MM.1S (cell line): Measurements from ENCODE around the gene TMEM167B.

Experiments
- EZH2 ChIP-seq: fragments of 300-600 bp; sonication (generic); optimal IDR thresholded peaks from 2 replicates; pipeline ENCODE3; 2017; ENCODE audit warnings: low read depth, mild to moderate bottlenecking, antibody characterized with exemption, low read length, mixed read lengths
- TF ChIP-seq, protein P1 (sequence below): fragments of 300-600 bp; sonication (generic); IDR thresholded peaks from 2 replicates; pipeline ENCODE4 v1.5.1; 2016; ENCODE audit warnings: antibody characterized with exemption, low read length, mixed read lengths

DNA sequence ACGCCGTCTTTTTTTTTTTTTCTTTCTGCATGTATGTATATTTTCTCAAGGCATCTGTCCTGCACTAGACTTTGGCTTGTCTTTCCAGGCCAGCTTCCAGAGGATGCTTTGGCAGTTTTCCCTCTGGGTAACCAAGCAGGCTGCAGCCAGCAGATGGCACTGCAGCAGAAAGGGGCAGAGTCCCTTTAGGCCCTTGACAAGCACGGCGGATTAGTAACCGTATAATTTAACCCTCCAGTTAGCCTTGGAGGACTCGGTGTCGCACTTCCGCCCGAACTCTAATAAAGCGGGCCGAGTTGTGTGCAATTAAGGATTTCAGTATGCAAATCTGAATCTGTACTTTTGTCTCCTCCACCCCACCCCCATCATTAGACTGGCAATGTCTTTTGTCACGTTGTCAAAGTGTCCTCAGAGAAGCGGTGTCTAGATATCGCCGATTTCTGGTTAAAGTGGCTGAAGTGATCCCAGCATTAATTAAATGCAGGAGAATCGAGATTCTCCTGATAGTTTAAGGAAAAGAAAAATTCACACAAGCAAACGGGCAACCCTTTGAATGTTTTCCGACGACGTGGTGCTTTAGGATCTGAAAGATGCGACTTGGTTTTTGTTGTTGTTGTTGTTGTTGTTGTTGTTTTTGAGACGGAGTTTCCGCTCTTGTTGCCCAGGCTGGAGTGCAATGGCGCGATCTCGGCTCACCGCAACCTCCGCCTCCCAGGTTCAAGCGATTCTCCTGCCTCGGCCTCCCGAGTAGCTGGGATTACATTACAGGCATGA is 1.1 kb upstream of the TMEM167B start:
- no peak for TF ChIP-seq EZH2
- TF ChIP-seq, protein P1, sequence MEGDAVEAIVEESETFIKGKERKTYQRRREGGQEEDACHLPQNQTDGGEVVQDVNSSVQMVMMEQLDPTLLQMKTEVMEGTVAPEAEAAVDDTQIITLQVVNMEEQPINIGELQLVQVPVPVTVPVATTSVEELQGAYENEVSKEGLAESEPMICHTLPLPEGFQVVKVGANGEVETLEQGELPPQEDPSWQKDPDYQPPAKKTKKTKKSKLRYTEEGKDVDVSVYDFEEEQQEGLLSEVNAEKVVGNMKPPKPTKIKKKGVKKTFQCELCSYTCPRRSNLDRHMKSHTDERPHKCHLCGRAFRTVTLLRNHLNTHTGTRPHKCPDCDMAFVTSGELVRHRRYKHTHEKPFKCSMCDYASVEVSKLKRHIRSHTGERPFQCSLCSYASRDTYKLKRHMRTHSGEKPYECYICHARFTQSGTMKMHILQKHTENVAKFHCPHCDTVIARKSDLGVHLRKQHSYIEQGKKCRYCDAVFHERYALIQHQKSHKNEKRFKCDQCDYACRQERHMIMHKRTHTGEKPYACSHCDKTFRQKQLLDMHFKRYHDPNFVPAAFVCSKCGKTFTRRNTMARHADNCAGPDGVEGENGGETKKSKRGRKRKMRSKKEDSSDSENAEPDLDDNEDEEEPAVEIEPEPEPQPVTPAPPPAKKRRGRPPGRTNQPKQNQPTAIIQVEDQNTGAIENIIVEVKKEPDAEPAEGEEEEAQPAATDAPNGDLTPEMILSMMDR: peak; percentile 70
